ENCODE measurements around the gene PKN1.

DNA sequence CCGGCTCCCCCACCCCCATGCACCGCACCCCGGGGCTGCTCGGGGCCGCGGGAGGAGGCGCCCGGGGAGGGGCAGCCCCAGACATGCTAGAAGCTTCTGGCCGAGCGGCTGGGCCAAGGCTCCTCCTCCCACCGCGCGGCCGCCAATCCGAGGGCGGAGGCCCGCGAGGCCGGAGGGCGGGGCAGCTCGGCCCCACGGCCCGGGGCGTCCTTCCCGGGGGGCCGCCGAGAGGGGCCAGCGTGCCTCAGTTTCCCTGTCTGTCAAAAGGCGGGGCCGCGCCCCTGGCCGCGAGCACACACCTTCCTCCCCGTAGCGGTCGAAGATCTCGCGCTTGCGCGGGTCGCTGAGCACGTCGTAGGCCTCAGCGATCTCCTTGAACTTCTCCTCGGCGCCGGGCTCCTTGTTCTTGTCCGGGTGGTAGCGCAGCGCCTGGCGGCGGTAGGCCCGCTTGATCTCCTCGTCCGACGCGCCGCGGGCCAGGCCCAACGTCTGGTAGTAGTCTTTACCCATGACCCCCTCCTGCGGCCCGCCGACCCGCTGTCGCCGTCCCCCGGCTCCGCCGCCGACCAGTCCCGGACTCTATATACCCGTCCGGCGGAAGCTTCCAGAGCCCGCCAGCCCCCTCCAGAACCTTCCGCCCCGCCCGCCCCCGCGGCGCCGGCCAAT, 84.9 kb downstream of the PKN1 start, which contains the start of gene DNAJB1:
- TF ChIP-seq POLR2AphosphoS5 (IDR thresholded peaks at IDR 0.05; ENCODE audit: borderline replicate concordance, low read depth, low read length), result peak; percentile 93
- TF ChIP-seq EZH2 (IDR thresholded peaks at IDR 0.05), result no peak
- no peak for TF ChIP-seq FOXP2 (optimal IDR thresholded peaks at IDR 0.05; ENCODE audit: control extremely low read depth, extremely low read length, insufficient read depth)

Data from SK-N-MC (cell line).